SIG-M5 treated with dmso at 0.1 percent for 504 hours (cell line): Measurements from ENCODE around the gene KRTAP10-2.

ENCODE experiments used
- DNase-seq: peaks from one replicate; lab custom pipeline; 2025; ENCODE audit not compliant: unreplicated experiment; lab: John Stamatoyannopoulos, UW

Gene KRTAP10-2

DNA sequence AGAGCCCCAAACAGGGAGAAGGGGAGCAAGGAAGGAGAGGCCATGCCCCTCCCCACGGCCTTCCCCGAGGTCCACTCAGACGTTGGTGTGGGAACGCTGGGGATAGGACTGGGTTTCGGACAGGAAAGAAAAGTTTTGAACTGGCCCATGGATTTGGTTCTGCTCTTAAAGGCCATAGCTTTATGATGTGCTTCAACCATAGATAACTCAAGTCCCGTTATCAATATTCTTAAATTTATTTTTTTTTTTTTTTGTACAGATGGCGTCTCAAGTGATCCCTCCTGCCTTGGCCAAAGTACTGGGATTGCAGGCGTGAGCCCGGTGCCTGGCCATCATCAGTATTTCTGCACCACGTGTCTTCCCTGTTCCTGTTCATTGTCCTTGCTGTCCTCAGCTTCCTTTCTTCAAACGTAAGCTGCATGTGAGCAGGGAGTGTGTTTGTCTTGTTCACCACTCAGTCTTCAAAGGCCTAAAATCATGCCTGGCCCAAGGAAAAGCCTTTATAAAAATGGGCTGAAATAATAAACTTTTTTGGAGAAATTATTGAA, 10.5 kb downstream of the KRTAP10-2 start:
- DNase-seq = no peak

DNA sequence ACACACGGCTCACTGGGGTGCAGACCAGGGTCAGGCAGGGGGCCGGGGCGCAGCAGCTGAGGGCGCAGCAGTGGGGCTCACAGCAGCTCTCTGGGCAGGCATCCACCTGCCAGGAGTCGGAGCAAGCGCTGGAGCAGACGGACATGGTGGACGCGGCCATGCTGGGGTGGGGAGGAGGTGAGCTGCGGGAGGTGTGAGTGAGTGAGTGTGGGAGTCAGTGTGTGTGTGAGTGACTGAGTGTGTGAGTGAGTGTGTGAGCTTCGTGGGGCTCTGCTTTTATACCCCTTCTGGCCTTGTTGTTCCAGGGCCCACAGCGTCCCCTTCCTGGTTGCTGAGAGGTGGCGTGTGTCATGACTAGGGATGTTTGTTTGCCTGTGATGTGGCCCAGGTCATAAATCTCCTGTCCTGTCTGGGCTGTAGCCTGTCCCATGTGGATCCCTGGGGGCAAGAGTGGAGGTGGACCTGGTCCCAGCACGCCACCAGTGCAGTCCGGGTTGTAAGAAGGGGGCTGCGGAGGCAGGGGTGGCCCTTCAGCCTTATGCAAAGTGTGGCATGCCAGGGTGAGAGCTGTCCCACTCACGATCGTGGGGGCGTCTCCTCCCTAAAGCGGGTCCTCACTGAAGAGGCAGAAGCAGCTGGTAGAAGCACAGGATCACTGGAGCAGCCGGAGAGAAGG, 11.2 kb downstream of the KRTAP10-2 start, which contains the start of gene KRTAP10-1:
Gene KRTAP10-1 (minus strand): TSS at position 205 of the 676 bp plus-strand sequence. CDS start 45 bp downstream, at position 160.
- no peak for DNase-seq

GRCh38 chr21:44539046-44539445, 12.3 kb downstream of the KRTAP10-2 start:
- no peak for DNase-seq

DNA sequence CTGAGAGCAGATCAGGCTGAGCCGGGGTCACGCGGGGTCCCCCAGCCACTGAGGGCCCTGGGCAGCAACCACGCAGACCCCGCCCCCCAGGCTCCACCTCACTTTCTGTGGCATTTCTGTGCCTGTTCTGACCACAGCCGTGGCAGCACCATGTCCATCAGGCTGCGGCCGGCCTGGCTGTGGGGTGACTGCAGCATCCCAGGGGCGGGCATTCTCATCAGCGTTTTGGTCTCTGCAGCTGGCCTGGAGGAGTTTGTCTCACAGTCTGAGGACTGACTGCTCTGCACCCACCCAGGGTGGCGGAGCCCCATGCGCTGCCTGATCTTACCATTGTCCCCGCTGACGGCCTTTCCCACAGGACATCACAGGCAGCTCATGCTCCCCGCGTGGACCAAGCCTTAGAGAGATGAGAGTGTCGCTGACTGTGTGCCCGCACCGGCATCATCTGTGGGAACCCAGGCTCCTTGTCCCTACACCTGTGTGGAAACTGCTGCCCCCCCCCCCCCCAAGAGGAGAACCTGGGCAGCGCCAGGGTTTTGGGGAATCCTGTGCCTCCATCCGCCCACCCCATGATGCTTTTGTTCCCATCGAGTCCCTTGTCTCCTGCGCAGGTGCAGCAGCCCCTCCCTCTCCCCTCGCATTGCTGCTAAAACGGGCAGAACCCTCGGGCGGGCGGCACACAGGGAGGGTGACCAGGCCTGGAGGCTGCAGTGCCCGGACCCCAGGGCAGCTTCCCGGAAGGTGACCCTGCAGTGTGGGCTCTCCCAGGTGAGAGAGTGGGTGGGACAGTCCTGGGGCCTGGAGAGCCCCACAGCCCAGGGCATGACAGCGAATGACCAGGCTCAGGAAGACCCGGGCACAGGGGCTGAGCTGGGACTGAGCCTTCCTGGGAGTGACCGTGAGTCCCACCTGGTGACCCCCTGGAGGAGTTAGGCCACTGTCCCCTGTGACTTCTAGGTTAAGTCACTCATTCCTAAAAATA, 13.1 kb downstream of the KRTAP10-2 start:
- no peak for DNase-seq

- no peak for DNase-seq
These were observed 15.3 kb downstream of the KRTAP10-2 start for GRCh38 chr21:44535963-44536362.

DNA sequence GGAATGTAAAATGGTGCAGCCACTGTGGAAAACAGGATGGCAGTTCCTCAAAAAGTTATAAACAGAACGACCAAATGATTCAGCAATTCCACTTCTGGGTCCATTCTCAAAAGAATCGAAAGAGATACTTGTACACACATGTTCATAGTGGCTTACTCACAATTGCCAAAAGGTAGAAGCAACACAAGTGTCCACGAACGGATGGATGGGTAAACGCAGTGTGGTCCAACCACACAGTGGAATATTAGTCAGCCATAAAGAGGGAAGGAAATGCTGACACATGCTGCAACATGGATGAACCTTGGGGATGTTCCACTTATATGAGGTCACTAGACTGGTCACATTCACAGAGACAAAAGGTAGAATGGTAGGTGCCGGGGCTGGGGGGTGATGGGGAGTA, 16.6 kb downstream of the KRTAP10-2 start:
- DNase-seq = no peak

DNA sequence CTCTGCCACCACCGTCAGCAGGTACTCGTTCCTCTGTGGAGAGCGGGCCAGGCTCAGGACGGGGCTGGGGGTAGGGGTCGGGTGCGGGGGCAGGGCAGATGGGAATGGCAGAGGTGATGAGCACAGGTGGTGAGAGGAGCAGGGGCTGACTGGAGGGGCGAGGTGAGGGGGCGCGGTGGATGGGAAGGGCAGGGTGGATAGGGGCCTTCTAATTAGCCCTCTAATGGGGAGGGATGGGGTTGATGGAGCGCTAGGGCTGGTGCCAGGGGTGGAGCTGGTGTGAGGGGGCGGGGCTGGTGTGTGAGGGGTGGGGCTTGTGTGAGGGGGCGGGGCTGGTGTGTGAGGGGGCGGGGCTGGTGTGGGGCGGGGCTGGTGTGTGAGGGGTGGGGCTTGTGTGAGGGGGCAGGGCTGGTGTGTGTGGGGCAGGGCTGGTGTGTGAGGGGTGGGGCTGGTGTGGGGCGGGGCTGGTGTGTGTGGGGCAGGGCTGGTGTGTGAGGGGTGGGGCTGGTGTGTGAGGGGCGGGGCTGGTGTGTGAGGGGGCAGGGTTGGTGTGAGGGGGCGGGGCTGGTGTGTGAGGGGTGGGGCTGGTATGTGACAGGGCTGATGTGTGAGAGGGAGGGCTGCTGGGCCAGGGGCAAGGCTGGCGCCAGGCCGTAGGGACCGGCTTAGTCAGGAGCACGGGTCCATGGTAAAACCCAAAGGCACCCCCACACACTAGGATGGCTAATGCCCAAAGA, 17.2 kb downstream of the KRTAP10-2 start:
- no peak for DNase-seq

DNA sequence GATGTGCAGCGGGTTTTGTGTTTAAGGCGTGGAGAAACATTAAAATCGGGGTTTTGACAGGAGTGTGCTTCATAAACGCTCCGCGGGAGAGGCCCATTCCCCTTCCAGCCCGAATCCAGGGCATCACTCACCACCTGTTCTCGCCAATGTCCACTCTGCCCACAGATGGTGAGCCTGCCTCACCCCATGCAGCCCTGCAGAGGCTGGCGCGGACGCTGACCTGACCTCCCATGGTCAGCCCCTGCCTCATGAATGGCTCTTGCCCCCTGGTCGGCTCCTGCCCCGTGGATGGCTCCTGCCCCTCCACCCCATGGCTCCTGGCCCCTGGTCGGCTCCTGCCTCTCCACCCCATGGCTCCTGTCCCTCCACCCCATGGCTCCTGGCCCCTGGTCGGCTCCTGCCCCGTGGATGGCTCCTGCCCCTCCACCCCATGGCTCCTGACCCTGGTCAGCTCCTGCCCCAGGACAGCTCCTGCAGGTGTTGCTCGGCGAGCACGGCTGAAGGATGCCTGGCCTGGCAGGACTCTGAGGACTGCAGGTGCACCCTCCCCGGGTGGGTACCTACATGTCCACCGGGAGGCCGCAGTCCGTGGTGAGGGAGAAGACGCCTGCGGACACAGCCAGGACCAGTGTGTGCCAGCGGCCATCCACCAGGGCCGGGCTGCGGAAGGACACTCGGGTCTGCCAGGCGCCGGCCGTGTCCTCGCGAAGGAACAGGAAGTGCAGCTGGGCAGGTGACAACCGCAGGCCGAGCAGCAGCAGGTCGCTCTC, 18.0 kb downstream of the KRTAP10-2 start:
- no peak for DNase-seq

- no peak for DNase-seq
These were observed 18.6 kb downstream of the KRTAP10-2 start for GRCh38 chr21:44532712-44533111.

DNA sequence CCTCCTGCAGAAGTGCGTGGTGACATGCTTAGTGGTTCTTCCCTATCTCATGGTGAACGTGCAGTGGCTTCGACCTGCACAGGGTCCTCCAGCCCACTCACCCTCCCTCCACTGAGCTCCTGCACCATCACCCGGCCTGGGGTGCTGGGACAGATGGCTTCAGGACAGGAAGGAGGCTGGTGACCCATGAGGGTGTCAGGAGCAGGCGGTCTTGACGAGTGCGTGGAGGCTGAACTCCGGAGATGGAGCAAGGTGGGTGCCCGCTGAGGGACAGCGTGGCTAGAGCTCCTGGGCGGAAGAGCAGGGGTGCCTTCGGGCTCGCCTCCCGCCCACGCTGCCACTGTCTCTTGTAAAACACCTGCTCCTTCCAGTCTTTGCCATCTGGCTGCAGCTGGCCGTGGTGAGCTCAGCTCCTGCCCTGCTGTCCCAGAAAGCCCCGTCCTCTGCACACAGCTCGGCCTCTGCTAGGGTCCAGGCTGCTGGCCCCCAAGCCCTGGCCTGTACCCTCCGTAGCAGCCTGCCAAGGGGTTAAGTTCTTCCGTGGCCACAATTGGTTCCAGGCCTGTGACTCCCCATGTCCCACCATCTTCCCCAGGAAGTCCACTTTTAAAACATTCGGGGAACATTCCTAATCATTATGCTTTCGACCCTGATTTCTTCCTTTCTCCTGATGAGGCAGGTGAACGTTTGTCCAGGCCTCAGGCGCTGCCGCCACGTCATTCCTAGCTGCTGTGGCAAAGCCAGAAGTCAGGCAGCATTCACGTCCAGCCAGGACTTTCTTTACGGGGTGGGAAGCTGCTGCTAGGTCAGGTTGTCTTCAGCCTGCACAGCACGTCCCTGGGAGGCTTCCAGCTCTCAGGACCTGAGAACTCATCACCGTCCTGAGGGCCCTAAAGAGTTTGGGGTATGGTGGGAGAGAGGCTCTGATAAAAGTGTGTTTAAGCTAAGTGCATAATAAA, 19.4 kb downstream of the KRTAP10-2 start:
- no peak for DNase-seq

GRCh38 chr21:44530903-44531605, 20.3 kb downstream of the KRTAP10-2 start:
- no peak for DNase-seq

GRCh38 chr21:44530221-44530902, 20.9 kb downstream of the KRTAP10-2 start:
- DNase-seq = no peak

- DNase-seq = no peak
These were observed 21.7 kb downstream of the KRTAP10-2 start for GRCh38 chr21:44529503-44530125.

- no peak for DNase-seq
These were observed 22.3 kb downstream of the KRTAP10-2 start for GRCh38 chr21:44529011-44529421.

- DNase-seq = no peak
These were observed 22.7 kb downstream of the KRTAP10-2 start for GRCh38 chr21:44528634-44528995.

GRCh38 chr21:44527983-44528633, 23.2 kb downstream of the KRTAP10-2 start:
- no peak for DNase-seq
